Transverse colon (tissue), 4 donors: ENCODE measurements around the gene CARD10. TPM values are rescaled to one million over a fixed set of nuclear protein-coding genes. Genes with fewer than 3 reads are reported as not detected.

ENCODE experiments used
- DNase-seq: peaks from one replicate; pipeline ENCODE4 v3.0.0-alpha.2; 2019
- H3K27ac ChIP-seq, 4 donors: fragments of 200-600 bp; sonication (generic); 2 replicates each; pipeline ENCODE4 v1.5.1; 2016 to 2018; ENCODE audit warnings: inconsistent platforms in 4 of 4
- H3K27me3 ChIP-seq: fragments of 200-600 bp; sonication (generic); 2 replicates; pipeline ENCODE4 v1.5.1; 2017; ENCODE audit warnings: inconsistent platforms
- H3K36me3 ChIP-seq, 4 donors: fragments of 200-600 bp; sonication (generic); 2 replicates each; pipeline ENCODE4 v1.5.1; 2017 to 2019; ENCODE audit warnings: inconsistent platforms in 4 of 4
- H3K4me1 ChIP-seq, 4 donors: fragments of 200-600 bp; sonication (generic); 2 replicates each; pipeline ENCODE4 v1.5.1; 2017 to 2020; ENCODE audit warnings: inconsistent platforms in 4 of 4
- H3K4me3 ChIP-seq, 4 donors: fragments of 200-600 bp; sonication (generic); 1 replicate in 1 of 4; 2 replicates in 3 of 4; pipeline versions ENCODE4 v1.5.1 to v1.6.1; 2017 to 2019; ENCODE audit warnings: inconsistent platforms in 4 of 4
- H3K9me3 ChIP-seq, 2 donors: fragments of 200-600 bp; sonication (generic); 2 replicates each; pipeline ENCODE4 v1.5.1; 2017 to 2019; ENCODE audit warnings: inconsistent platforms in 2 of 2
- CTCF ChIP-seq, 5 experiments: fragments of 200-600 bp in 3 of 5; fragments of 450-650 bp in 2 of 5; sonication (generic) in 3 of 5; IDR thresholded peaks; 1 replicate in 2 of 5; 2 replicates in 3 of 5; pipeline ENCODE4 v1.5.1; 2016 to 2017; ENCODE audit warnings: antibody characterized with exemption in 5 of 5, inconsistent platforms in 3 of 5, mild to moderate bottlenecking in 2 of 5, moderate library complexity in 1 of 5
- EP300 ChIP-seq: sonication (generic); formaldehyde crosslinking; IDR thresholded peaks from one replicate; pipeline ENCODE4 v1.6.1; 2017; ENCODE audit warnings: antibody characterized with exemption, low read depth
- POLR2A ChIP-seq: fragments of 450-650 bp; IDR thresholded peaks from one replicate; pipeline ENCODE4 v1.6.1; 2016; ENCODE audit warnings: antibody characterized with exemption, mild to moderate bottlenecking, moderate library complexity
- POLR2AphosphoS5 ChIP-seq, 3 donors: sonication (generic); formaldehyde crosslinking; IDR thresholded peaks; one replicate each; pipeline ENCODE4 v1.6.1; 2016; ENCODE audit warnings: antibody characterized with exemption in 3 of 3
- WGBS, 2 donors: methylation state at CpG; one replicate each; pipeline ENCODE4 v1.1.5; 2018; ENCODE audit warnings: low coverage in 1 of 2; 5-methylcytosine and 5-hydroxymethylcytosine counted together
- in situ Hi-C, 4 donors: fragments of 200-750 bp; cut with MboI; loops; one replicate each; pipeline versions ENCODE4 v1.15.0 to v1.15.1; 2017; ENCODE audit warnings: low sequenced_read_pairs in 3 of 4, low pct_ligation_motif_present in 1 of 4, low pct_unique_long_range_greater_than_20kb in 1 of 4
- intact Hi-C: fragments of 100-400 bp; cut with DNase I; formaldehyde crosslinking; loops from one replicate; pipeline ENCODE4 v1.15.1; 2023; ENCODE audit warnings: low total_unique reads
- total RNA-seq, 4 donors: library from RNA; depleted of rRNA; stranded (reverse); fragments of >200 nt; gene quantifications; one replicate each; pipeline ENCODE4 v1.1.0, GENCODE V29; 2016

CARD10 gene
- total RNA-seq, 4 donors from 2014 or later: 46.3 to 166 (median 60.9) TPM

- Histone ChIP-seq H3K4me3 (peak overlapping the region in 3 of 4 donors; percentile 64 to 94 (median 88)), H3K4me1 (peaks cover 39 to 64% (median 57%) of the 10 kb centered on the region in 4 donors)
- TF ChIP-seq CTCF (IDR thresholded peaks at IDR 0.05): no peak
- no peak for TF ChIP-seq POLR2A
- no peak for TF ChIP-seq EP300
- no peak for TF ChIP-seq POLR2AphosphoS5 (IDR thresholded peaks at IDR 0.05)
Observed at GRCh38 chr22:37562049-37562875, 43.0 kb upstream of the CARD10 start.

GRCh38 chr22:37561212-37562048, 42.2 kb upstream of the CARD10 start:
- Histone ChIP-seq H3K4me3 (peak overlapping the region; percentile 64 to 94 (median 78)), H3K27me3 (no peaks in the 10 kb centered on the region), H3K9me3 (no peaks in the 10 kb centered on the region), H3K4me1 (peaks cover 33 to 60% (median 49%) of the 10 kb centered on the region in 4 donors), H3K27ac (peak overlapping the region; percentile 97 to 99 (median 99)), H3K36me3 (no peaks in the 10 kb centered on the region)
- TF ChIP-seq EP300: no peak
- TF ChIP-seq POLR2A: peak; percentile 58
- TF ChIP-seq CTCF (IDR thresholded peaks at IDR 0.05): peak; percentile 80 to 93 (median 87)
- peak; percentile 71 to 79 (median 71) for TF ChIP-seq POLR2AphosphoS5 (IDR thresholded peaks at IDR 0.05)
- intact Hi-C loops (no loop called here), in situ Hi-C loops (no loop called here)
- WGBS, 2 donors: 1% methylated on average over 39 of the region's 56 CpGs; no CpG with 5 or more reads in 1 of the 2 donors
- DNase-seq: peak; percentile 95

More at GRCh38 chr22:37562049-37562875, 43.0 kb upstream of the CARD10 start:
- in situ Hi-C loops: no loop called here
- no peaks in the 10 kb centered on the region for H3K27me3 ChIP-seq
- H3K9me3 ChIP-seq: no peaks in the 10 kb centered on the region
- no peak for DNase-seq
- WGBS, 2 donors: 62% methylated on average over 14 of the region's 14 CpGs; no CpG with 5 or more reads in 1 of the 2 donors
- H3K27ac ChIP-seq: peak overlapping the region; percentile 97 to 99 (median 99)
- intact Hi-C loops: no loop called here
- no peaks in the 10 kb centered on the region for H3K36me3 ChIP-seq

- Histone ChIP-seq H3K4me3 (peak overlapping the region; percentile 64 to 94 (median 78)), H3K4me1 (peaks cover 33 to 53% (median 44%) of the 10 kb centered on the region in 4 donors), H3K27ac (peak overlapping the region; percentile 97 to 99 (median 99)), H3K9me3 (no peaks in the 10 kb centered on the region), H3K36me3 (no peaks in the 10 kb centered on the region), H3K27me3 (no peaks in the 10 kb centered on the region)
- DNase-seq: peak; percentile 34
- in situ Hi-C loops (no loop called here), intact Hi-C loops (no loop called here)
- WGBS, 2 donors: 5% methylated on average over 12 of the region's 72 CpGs; no CpG with 5 or more reads in 1 of the 2 donors
- TF ChIP-seq CTCF (IDR thresholded peaks at IDR 0.05) (no peak), POLR2AphosphoS5 (IDR thresholded peaks at IDR 0.05) (peak in 2 of 3 donors; percentile 11 to 33)
Observed at GRCh38 chr22:37560608-37561211, 41.5 kb upstream of the CARD10 start.
